Myocyte (in vitro differentiated cells): ENCODE measurements around the gene DHTKD1. TPM values are rescaled to one million over a fixed set of nuclear protein-coding genes. Genes with fewer than 3 reads are reported as not detected.
"Not testable (repeated sequence)": the region's sequence is repeated elsewhere in the genome, so short reads cannot be mapped to it uniquely, and the experiment has no call there.

Experiments used
- DNase-seq: peaks from one replicate; pipeline ENCODE4 v3.0.0-alpha.2; 2012; ENCODE audit warnings: low read depth
- microRNA counts: library from miRNA; unstranded; fragments of <30 nt; microRNA quantifications from one replicate; lab custom pipeline; 2016
- microRNA-seq: library from miRNA; unstranded; fragments of <30 nt; microRNA quantifications from one replicate; pipeline ENCODE4, GENCODE V29; 2016
- total RNA-seq: library from RNA; depleted of rRNA; stranded (reverse); fragments of >200 nt; gene quantifications from 2 replicates; pipeline ENCODE4 v1.2.3, GENCODE V29; 2014

Gene DHTKD1
- total RNA-seq, 1 donor from 2014 or later: 20.5 TPM

GRCh38 chr10:12135631-12136030, 66.9 kb downstream of the DHTKD1 start:
- DNase-seq: no peak

GRCh38 chr10:12140038-12140437, 71.3 kb downstream of the DHTKD1 start:
- DNase-seq: peak; percentile 4

- DNase-seq: no peak
These were observed 75.8 kb downstream of the DHTKD1 start for GRCh38 chr10:12144538-12144937.

- no peak for DNase-seq
These were observed 81.4 kb downstream of the DHTKD1 start for GRCh38 chr10:12150163-12150562.

- no peak for DNase-seq
These were observed 85.8 kb downstream of the DHTKD1 start for GRCh38 chr10:12154516-12154915.

- no peak for DNase-seq
These were observed 87.8 kb downstream of the DHTKD1 start for GRCh38 chr10:12156367-12157123.

- DNase-seq: no peak
These were observed 89.4 kb downstream of the DHTKD1 start for GRCh38 chr10:12158111-12158510.

- no peak for DNase-seq
These were observed 91.9 kb downstream of the DHTKD1 start for GRCh38 chr10:12160664-12161063.

- DNase-seq: no peak
These were observed 94.2 kb downstream of the DHTKD1 start for GRCh38 chr10:12162927-12163326.

- DNase-seq: no peak
These were observed 95.3 kb downstream of the DHTKD1 start for GRCh38 chr10:12164085-12164484.

- no peak for DNase-seq
These were observed 96.3 kb downstream of the DHTKD1 start for GRCh38 chr10:12165036-12165435.

GRCh38 chr10:12165999-12166775, 97.4 kb downstream of the DHTKD1 start:
- no peak for DNase-seq

GRCh38 chr10:12171512-12171911, 102.8 kb downstream of the DHTKD1 start:
- not testable (repeated sequence) for DNase-seq

MicroRNAs encoded within 50 kb of the gene (microRNA counts, 767-probe panel; counts per million panel counts)
- microRNA hsa-miR-548ak (lab: Ali Mortazavi, UCI): not detected

Small RNAs within 50 kb of the gene (microRNA-seq; reads per million reads assigned to microRNA genes)
- gene MIR548AK: not detected

Other genes with a start within 250 kb of the DHTKD1 start
- 10.1 and 15.0 TPM in 2 replicates for gene PROSER2, start 245.6 kb upstream of the DHTKD1 start, total RNA-seq
- gene UPF2, start 26.1 kb upstream of the DHTKD1 start, total RNA-seq: 14.1 and 17.0 TPM in 2 replicates
- gene SEC61A2, start 60.7 kb downstream of the DHTKD1 start, total RNA-seq: 17.0 and 18.6 TPM in 2 replicates
- 27.9 and 30.7 TPM in 2 replicates for gene NUDT5, start 126.9 kb downstream of the DHTKD1 start, total RNA-seq
- 61.7 and 83.4 TPM in 2 replicates for gene CDC123, start 127.2 kb downstream of the DHTKD1 start, total RNA-seq